GM06990 (cell line): ENCODE results near the gene MCL1.

Source experiments
- DNase-seq: peaks from one replicate; pipeline ENCODE4 v3.0.0-alpha.2; 2011; ENCODE audit not compliant: insufficient read length; ENCODE audit errors: extremely low read depth
- H3K27me3 ChIP-seq: replicated peaks from 2 replicates; pipeline ENCODE4 v1.6.0; 2011; ENCODE audit warnings: low read length; ENCODE audit not compliant: control insufficient read depth, insufficient read depth
- H3K36me3 ChIP-seq: 2 replicates; pipeline ENCODE4 v1.5.1; 2011; ENCODE audit warnings: low read length; ENCODE audit not compliant: control insufficient read depth, insufficient read depth
- H3K4me3 ChIP-seq: replicated peaks from 2 replicates; pipeline ENCODE4 v1.5.1; 2011; ENCODE audit warnings: low read depth, mild to moderate bottlenecking, control low read depth, low read length
- TF ChIP-seq, protein P1 (sequence below): IDR thresholded peaks from 2 replicates; pipeline ENCODE4 v1.5.1; 2011; ENCODE audit warnings: low read length, control low read depth, mild to moderate bottlenecking, inconsistent platforms; ENCODE audit not compliant: insufficient read depth, poor library complexity, severe bottlenecking

The MCL1 gene

DNA sequence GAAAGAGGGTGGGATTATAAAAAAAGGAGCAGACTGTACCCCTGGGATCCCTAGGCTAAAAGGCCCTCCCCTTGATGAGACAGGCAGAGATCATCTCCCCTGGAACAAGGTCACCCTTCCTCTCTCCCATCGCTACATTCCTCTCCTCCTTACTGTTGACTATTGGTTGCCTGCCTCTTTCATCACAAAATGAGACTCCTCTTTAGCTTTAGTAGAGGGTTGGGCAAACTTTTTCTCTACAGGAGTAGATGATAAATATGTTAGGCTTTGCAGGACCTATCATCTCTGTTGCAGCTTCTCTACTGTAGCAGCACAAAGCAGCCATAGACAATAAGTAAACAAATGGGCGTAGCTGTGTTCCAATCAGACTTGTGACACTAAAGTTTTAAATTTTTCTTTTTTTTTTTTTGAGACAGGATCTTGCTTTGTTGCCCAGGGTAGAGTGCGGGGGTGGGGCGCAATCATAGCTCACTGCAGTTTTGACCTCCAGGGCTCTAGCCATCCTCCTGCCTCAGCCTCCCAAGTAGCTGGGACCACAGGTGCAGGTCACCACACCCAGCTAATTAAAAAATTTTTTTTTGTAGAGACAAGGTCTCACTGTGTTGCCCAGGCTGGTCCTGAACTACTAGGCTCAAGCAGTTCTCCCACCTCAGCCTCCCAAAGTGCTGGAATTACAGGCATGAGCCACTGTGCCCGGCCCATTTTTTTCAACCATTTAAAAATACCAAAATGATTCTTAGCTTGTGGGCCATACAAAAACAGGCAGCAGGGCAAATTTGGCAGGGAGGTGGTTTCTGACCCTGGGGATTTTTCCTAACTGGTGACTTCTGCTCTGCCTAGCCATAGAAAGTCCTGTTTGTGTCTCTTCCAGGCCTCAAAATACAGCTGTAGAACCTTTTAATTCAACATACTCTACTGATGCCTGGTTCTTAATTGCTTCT is 15.1 kb downstream of the MCL1 start:
- no peak for DNase-seq
- H3K4me3 ChIP-seq: peak overlapping the region; percentile 42

DNA sequence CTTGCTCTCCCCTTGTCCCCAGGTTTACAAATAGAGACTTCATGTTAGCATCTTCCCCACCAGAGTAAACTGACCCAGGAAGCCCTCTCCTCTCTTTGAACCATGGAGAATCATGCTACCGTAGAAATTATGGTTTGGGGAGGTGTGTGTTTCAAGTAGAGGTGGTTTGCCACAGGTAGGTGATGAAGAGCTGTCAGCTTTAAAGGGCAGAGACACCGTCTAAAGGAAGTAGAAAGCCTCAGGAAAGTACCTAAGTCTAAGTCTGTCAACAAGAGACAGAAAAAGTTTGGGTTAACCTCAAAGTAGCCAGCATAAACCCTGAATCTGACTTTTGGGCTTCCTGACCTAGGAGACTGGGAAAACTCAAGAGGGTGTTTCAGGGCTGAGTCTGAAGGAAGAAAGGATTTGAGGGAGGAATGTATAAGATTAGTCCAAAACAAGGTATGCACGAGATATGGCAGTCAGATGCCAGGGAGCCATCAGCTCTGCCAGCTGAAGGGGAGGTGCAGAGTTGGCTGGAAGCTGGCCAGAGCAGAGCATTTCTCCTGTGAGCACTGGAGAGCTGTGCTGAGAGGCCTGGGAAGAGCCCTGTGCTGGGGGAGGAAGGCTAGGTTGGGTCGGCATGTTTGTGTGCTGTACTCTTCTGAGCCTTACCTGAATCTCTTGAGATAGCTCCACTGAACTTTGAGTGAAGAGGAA is 15.9 kb downstream of the MCL1 start:
- Histone ChIP-seq H3K36me3 (no peaks in the 10 kb centered on the region), H3K27me3 (no peaks in the 10 kb centered on the region), H3K4me3 (peak overlapping the region; percentile 42)
- TF ChIP-seq, protein P1, sequence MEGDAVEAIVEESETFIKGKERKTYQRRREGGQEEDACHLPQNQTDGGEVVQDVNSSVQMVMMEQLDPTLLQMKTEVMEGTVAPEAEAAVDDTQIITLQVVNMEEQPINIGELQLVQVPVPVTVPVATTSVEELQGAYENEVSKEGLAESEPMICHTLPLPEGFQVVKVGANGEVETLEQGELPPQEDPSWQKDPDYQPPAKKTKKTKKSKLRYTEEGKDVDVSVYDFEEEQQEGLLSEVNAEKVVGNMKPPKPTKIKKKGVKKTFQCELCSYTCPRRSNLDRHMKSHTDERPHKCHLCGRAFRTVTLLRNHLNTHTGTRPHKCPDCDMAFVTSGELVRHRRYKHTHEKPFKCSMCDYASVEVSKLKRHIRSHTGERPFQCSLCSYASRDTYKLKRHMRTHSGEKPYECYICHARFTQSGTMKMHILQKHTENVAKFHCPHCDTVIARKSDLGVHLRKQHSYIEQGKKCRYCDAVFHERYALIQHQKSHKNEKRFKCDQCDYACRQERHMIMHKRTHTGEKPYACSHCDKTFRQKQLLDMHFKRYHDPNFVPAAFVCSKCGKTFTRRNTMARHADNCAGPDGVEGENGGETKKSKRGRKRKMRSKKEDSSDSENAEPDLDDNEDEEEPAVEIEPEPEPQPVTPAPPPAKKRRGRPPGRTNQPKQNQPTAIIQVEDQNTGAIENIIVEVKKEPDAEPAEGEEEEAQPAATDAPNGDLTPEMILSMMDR: peak; percentile 14
- DNase-seq: peak; percentile 61

More for the DNA sequence above, 15.1 kb downstream of the MCL1 start:
- H3K36me3 ChIP-seq: no peaks in the 10 kb centered on the region
- TF ChIP-seq, protein P1: no peak
- H3K27me3 ChIP-seq: no peaks in the 10 kb centered on the region

DNA sequence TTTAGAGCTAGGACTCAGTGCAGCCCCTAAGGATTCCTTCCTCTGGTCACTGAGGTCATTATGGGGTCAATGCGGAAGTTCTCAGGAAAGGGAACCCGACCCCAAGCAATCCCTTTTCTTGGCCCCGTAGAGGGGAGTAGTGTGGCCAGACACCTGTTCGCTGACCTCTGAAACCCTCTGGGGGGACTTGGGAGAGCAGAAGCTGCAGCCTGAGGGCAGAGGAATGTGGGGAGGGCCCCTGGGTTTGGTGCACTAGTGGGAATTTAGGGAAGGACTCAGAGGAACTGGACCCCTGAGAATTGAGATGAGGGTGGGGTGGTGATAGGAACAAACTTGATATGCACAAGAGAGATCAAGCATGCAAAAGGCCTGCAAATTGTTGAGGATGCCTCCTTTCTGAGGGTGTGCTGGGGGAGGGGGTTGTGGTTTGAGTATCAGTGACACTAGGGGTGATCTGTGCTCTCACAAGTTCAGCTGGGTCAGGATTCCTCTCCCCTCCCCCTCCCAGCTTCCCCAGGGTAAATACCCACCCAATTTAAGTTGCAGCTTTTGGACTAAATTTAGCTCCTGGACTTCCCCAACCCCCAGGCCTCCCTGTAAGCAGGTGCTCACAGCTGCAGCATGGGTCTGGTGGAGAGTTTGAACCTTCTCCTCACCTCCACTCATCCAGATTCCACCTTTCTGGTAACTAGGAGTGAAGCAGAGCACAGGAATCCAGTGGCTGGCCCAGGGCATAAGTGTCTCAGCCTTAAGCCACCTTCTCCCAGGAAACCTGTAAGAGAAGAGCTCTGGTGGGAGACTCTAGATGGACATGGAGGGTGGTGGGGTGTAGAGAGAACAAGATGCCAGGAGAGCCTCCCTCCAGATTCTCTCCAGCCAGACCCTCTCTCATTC is 16.7 kb downstream of the MCL1 start:
- Histone ChIP-seq H3K4me3 (peak overlapping the region; percentile 68), H3K36me3 (no peaks in the 10 kb centered on the region), H3K27me3 (no peaks in the 10 kb centered on the region)
- TF ChIP-seq, protein P1: no peak
- peak; percentile 80 for DNase-seq

DNA sequence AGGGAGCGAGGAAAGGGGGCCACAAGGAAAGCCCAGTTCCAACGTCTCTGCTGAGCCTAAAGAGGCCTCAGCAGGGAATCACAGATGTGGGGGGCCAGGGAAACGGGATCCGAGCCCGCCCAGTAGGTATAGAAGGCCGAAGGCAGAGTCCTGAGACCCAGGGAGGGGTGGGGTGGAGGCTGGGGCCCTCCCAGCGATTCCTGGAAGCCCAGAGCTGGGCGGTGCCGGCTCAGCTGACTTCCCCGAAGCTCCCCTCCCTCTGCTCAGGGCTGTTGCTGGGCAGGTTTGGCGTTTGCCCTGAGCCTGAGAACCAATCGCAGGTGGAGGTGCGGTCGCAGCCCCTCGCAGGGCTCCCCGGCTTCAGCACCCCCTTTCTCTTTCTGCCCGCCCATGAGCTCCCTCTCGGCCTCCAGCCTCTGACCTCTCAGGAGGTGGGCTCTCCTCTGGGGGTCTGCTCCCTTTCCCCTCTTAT is 17.4 kb downstream of the MCL1 start:
- peak; percentile 87 for DNase-seq
- Histone ChIP-seq H3K4me3 (peak overlapping the region; percentile 68), H3K36me3 (no peaks in the 10 kb centered on the region), H3K27me3 (no peaks in the 10 kb centered on the region)
- TF ChIP-seq, protein P1: no peak

DNA sequence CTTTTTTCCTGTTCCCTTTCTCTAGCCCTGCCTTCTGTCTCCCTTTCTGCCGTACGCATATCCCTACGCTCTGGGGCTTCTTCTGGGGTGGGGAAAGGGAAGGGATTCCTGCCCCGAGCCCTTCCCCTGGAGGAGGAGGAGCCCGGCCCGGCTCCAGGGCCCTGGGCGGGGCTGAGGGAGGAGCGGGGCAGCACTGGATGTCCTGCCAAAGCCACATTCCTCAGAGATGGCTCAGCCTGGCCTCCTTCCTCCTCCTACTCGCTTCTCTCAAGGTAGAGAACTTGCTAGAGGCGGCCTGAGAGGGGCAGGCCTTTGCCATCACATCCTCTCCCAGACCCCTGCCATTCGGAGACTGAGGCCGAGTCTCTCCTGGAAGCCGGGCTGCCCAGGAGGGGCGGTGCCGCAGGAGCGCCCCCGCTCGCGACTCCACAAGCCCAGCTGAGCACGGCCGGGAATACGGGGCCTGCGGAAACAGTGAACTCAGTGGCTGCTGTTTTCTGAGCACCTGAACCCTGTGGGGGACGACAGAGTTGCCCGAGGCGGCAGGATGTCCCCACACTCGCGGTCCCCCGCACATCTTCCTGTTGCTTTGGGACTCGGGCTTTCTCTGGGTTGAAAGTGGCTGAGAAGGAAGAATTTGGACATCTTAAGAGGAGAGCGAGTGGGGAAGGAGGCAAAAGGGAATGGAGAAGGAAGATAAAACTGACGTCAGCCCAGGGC is 18.0 kb downstream of the MCL1 start:
- Histone ChIP-seq H3K4me3 (peak overlapping the region; percentile 68), H3K27me3 (no peaks in the 10 kb centered on the region), H3K36me3 (no peaks in the 10 kb centered on the region)
- TF ChIP-seq, protein P1: peak; percentile 5
- DNase-seq: peak; percentile 82
